NT2/D1 (cell line): ENCODE data around the gene TST.

Experiments used
- SUZ12 ChIP-seq: IDR thresholded peaks from 2 replicates; pipeline ENCODE4 v1.6.1; 2011; ENCODE audit not compliant: insufficient read length, insufficient read depth; ENCODE audit errors: extremely low read depth
- YY1 ChIP-seq: IDR thresholded peaks from 2 replicates; pipeline ENCODE4 v1.6.1; 2011; ENCODE audit not compliant: insufficient read length, insufficient read depth
- ZNF274 ChIP-seq: IDR thresholded peaks from 2 replicates; pipeline ENCODE4 v1.6.1; 2011; ENCODE audit warnings: mild to moderate bottlenecking, low read depth, low read length

DNA sequence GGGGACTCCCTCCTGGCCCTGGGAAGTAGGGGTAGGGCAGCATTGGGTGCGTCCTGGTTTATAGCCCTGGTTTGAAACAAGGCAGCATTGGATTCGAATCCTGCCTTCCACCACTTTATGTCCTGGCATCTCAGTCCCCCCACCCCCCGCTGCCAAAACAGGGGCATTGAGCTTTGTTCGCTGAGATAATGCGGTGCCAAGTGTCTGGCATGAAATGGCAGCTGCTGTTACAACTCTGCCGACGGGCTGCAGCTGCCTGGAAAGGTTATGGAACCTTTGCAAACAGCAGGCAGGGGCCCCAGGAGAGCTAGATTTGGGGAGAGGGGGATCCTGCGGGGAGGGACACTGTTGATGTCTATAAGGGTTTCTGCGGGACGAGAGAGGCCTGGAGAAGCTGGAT, 1.9 kb downstream of the TST start:
- TF ChIP-seq YY1 (no peak), SUZ12 (no peak), ZNF274 (no peak)
